HG02588 (cell line): Measurements from ENCODE around the gene DAO.
"Not testable (repeated sequence)": the region's sequence is repeated elsewhere in the genome, so short reads cannot be mapped to it uniquely, and the experiment has no call there.

Experiments
- ATAC-seq: cut with Tn5 transposase; IDR thresholded peaks from one replicate; pipeline ENCODE4 v1.9.1; 2021; ENCODE audit warnings: mild to moderate bottlenecking, moderate library complexity; ENCODE audit not compliant: unreplicated experiment

DAO gene

DNA sequence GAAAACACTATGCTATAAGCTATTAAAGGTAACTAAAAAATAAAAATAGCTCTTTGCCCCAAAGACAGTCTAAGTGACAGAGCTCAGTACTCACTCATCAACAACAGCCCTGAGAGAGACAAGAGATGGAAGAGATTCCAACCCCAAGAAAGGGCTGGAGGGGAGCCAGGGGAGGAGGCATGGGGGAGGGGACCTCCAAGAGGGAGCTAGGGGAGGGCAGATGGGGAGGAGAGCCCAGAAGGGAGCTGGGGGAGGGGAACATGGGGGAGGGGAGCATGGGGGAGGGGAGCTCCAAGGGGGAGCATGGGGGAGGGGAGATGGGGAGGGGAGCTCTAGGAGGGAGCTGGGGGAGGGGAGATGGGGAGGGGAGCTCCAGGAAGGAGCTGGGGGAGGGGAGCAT, 30.2 kb upstream of the DAO start:
- no peak for ATAC-seq

DNA sequence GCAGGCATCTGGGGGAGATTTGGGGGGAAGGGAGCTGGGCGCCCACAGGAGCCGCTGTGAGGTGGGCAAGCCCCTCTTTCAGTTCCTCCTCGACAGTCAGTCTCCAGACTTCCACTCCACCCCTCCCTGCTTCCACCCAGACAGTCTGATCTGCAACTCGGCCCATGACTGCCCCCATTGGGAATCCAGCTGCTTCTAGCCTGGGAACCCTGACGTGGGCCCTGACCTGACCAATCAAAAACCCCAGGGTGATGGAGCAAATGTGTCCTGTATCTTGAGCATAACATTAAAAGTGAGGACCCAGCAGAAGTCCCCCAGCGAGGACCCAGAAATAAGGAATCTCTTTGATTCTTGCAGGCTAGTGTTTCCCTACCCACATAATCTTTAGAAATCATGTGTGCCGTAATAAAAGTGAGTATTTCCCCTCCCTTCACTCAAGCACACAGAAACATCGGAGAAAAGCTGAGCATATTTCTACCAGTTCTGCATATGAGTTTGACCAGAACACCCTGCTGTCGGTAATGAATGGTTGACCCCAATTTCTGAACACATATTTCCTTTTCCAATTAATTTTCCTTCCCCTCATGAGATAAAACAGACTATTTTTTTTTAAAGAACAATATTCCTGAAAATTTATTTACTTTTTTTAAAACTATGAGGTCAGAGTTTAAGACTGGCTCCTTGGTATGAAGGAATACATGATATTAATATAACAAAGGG, 28.9 kb upstream of the DAO start:
- peak; percentile 56 for ATAC-seq

DNA sequence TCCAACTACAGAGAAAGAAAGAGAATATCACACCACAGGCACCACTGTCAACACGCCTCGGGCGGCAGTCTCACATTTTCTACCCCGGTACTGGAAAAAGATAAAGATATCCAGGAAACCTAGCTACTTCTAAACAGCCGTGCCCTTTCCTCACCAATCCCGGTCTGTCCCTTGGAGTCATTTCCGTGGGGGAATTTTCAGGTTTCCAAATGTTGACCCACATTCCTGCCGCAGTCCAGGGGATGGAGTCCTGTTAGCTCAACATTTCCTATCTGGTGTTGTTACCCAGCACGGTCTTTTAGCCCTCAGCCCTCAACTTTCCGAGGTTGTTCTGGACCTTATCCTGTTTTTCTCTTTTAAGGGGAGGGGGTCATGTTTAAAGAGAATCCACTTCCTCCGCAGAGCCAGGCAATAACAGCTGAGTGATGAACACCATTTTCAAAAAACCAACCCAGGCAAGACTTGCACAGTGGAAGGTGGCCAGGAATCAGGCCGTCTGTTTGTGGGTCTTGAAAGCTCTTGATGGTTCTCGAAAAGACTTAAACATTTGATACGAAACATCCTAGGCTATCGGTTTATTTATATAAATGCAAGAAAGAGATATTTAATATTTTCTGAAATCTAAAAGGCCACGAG, 27.1 kb upstream of the DAO start:
- ATAC-seq, result no peak

DNA sequence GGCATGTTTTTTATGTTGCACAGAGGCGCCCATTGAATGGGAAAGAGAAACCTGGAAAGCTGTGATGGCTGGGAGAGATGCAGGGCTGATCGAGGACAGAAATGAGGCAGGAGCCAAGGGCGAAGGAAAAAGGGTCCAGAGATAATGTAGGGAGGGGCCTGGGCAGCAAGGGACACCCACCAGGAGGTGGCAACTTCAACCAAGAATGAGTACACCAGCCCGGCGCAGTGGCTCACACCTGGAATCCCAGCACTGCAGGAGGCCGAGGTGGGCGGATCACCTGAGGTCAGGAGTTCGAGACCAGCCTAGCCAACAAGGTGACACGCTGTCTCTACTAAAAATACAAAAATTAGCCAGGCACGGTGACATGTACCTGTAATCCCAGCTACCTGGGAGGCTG, 26.5 kb upstream of the DAO start:
- ATAC-seq, result no peak

DNA sequence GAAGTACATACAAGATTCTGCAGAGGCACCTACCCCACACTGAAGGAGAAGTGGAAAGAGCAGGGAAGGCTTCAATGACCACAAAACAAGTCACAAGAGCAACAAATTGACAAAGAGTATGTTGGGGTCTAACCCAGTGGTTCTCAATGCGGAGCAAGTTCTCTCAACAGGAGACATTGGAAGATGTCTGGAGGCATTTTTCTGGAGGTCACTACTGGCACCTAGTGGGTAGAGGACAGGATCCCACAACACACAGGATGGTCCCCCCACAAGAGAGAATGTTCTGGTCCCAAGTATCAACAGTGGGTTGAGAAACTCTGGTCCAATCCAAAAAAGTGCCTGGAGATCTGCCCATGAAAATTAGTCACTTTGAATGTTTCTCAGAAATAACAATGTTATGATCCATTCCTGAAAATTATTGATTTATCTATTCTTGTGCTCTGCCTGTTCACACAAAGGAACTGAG, 25.9 kb upstream of the DAO start:
- no peak for ATAC-seq

DNA sequence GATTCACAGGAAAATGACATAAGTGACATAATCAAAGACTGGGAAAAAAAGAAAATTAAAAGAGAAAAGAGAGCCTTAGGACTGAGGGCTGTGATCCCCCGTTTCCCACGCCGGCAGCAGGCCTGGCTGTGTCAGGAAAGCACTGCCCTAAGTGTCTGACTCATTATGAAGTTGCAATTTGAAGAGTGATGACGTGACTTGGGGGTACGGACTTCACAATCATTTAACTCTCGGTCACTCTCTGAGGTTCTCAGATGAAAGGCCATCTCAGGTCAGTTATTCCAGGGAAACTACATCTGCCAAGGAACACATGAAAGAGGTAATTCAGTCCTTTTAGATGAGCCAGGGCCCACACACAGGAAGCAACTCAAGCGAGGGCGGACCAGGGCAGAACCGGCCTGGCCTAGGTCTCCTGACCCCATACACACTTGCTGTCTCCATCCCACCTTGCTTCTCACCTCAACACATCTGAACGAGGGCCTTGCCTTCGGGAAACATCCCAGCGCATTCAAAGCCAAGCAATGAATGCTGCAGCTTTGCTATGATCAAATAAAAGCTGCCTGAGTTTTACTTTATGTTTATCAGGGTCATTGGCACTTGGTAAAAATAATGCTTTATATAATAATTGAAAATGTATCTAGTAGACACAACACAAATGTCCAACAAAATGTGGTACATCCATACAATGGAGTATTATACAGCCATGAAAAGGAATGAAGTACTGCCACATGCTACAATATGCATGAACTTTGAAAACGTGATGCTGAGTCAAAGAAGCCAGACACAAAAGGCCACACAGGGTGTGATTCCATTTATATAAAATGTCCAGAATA, 25.2 kb upstream of the DAO start:
- no peak for ATAC-seq

DNA sequence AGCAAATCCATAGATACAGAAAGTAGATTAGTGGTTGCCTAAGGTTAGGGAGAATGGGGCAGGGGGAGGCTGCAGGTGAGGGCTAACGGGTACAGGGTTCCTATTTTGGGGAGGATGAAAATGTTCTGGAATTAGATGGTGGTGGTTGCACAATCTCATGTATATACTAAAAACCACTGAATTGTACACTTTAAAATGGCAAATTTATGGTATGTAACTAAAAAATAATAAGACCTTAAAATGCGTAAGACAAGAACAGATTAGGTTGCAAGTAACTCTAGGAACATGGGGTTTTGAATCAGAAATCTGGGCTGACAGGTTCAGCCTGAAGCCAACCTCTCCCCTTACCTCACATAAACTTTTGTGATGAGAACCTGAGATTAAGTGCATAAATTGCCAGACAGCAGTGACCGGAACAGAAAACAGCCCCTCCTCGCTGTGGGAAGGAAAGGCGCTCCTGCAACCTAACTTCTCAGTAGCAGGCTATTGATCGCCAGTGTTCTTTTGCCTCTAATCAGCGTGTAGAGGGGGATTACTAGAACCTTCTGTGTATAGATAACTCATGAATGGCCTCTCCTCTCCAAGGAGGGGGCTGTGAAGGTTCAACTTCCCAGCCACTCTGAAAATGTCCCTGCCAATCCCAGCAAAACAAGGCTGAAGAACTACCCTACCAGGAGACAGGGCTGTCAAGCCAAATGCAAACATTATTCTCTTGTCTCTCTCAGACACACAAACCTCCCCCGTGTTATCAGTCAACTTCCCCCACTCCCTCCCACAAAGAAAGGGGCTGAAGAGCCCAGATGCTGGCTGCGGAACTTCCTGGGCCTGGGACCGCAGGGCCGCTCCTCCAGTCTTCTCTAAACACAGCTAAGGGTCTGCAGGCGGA, 24.4 kb upstream of the DAO start:
- ATAC-seq, result no peak

DNA sequence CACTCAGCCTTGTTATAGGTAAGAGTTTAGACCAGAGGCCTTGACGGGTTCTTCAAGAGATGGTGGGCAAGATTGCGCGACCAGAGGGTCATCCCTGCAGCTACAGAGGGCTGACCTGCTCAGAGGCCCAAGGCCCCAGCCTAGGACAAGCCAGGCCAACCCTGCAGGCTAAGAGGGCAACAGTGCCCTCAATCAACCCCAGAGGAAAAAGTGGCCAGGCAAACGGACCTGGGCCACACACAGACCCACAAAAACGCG, 23.8 kb upstream of the DAO start:
- ATAC-seq, result no peak

DNA sequence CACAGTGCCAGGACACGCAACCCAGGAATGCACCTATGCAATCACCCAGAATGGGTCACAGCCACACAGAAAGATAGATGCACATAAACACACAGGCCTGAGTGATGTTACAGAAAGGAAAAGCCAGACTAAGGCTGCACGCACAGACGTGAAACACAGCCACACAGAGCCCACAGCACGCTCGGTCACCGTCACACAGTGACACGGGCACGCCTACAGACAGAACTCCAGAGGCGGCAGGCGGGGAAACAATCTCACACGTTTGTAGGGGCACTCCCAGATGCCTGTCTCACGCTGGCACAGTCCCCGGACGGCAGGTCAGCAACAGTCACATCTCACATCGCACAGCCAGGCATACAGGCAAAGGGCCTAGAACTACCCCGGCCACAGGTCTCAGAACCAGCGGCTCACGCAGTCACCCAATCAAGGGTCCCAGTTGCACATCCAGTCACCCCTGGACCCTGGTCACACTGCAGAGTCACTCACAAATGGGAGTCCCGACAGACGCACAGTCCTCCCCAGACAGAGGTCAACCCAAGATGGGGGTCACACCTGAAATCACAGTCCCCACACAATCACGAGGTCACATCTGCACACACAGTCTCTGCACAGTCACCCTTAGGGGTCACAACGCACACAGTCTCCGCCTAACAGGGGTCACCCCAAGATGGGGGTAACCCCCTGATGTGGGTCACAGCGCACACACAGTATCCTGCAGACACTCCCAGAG, 23.3 kb upstream of the DAO start:
- ATAC-seq, result peak; percentile 17

DNA sequence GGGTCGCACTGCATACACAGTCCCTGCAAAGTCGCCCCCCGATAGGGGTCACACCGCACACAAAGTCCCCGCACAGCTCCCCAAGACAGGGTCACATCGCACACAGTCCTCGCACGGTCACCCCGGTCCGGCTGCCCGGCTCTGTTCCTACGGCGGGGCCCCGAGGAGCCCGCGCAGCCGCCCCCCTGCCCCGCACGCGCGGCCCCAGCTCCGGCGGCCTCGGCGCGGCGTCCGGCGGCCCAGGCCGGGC, 22.8 kb upstream of the DAO start:
- ATAC-seq, result no peak

DNA sequence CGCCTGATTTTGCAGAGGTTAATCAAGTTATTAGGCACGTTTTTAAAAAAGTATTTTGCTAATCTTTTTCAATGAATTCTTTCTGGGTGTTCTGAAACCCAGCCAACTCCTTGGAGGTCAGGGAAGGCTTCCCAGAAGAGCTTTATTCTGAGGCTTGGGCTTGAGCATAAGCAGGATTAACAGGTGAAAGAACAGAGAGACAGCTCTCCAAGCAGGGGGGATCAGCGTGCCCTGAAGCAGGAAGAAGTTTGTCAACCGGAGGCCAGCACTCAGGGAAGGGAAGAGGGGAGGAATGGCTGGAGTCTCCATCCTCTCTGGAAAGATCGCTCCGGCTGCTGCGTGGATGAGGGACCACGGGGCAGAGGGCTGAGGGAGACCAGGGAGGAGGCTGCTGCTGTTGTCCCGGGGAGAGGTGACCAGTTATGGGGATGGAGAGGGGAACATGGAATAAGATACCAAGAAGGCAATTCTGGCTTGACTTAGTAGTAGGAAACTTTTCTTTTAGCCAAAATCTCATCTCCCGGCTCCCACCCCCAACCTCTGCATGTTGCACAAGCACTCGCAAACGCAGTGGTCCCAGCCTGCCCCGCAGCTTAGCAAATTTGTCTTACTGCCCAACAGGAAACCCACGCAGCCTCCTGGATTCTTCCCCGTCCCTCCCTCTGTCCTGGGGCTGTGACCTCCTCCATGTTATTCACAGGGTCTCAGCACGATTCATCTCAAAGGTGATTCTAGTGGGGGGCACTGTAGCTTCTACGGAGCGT, 21.4 kb upstream of the DAO start:
- no peak for ATAC-seq

DNA sequence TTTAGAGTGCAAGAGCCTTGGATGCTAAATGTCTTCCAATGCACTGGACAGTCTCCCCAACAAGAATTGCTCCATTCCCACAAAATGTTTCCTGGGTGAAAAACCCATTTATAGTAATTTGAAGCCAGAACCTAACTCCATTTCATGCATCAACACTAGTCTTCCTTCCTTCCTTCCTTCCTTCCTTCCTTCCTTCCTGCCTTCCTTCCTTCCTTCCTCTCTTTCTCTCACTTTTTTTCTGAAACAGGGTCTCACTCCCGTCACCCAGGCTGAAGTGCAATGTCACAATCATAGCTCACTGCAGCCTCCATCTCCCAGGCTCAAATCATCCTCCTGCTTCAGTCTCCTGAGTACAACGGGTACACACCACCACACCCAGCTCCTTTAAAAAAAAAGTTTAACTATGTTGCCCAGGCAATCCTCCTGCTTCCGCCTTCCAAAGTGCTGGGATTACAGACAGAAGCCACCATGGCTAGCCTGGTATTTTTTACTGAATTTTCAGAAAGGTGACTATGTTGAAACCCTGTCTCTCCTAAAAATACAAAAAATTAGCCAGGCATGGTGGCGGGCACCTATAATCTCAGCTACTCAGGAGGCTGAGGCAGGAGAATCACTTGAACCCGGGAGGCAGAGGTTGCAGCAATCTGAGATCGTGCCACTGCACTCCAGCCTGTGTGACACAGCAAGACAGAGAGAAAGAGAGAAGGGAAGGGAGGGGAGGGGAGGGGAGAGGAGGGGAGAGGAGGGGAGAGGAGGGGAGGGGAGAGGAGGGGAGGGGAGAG, 20.6 kb upstream of the DAO start:
- ATAC-seq, result not testable (repeated sequence)

DNA sequence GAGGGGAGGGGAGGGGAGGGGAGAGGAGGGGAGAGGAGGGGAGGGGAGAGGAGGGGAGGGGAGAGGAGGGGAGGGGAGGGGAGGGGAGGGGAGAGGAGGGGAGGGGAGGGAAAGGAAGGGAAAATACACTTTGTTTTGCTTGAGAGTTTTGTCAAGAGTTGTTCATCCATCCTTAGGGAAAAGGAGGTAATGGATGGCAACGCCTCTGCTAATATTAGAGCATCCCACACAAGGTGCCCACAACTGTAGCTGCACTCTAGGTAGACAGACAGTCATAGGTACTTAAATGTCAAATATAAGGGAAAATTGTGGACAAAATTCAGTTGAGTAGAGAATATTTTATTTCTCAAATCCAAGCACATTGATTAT, 20.0 kb upstream of the DAO start:
- no peak for ATAC-seq

DNA sequence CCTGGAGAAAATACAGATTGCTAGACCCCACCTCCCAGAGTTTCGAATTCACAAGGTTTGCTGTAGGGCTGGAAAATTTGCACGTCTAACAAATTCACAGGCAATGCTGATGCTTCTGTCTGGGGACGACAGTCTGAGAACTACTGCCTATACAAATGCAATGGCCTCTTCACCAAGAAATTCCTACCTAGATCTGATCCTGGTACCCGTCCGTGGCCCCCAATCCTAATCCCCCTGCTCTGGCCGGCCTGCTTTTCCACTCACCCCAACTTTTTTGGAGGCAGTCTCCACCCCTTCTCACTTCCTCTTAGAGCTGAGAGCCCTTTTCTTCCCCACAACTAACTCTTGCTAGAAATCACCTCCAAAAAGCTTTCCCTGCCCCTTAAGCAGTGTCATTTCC, 19.4 kb upstream of the DAO start:
- no peak for ATAC-seq

DNA sequence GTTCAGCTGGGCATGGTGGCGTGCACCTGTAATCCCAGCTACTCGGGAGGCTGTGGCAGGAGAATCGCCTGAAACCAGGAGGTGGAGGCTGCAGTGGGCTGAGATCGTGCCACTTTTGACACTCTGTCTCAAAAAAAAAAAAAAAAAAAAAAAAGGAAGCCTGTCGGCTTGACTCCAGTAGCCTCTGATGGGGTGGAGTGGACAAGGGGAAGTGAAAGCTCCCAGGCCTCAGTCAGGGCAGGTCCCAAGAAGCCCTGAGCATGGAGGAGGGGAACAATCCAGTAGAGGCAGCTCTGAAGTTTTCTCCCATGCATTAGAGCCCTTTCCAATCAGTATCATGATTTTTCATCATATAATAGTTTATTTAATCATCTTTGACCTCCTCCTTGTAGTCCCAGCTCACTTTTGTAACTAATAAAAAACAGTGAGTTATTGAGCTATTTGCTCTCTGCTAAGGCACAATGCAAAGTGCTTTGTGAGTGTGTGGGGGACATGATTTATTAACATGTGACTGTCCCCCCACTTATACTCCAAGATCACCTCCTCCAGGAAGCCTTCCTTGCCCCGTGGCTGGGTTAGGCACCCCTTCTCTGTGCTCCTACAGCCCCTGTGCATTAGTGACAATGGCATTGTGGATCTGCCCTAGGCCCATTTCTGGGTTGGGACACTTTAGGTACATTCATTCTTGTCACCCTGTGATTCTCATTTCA, 17.9 kb upstream of the DAO start:
- ATAC-seq, result no peak

DNA sequence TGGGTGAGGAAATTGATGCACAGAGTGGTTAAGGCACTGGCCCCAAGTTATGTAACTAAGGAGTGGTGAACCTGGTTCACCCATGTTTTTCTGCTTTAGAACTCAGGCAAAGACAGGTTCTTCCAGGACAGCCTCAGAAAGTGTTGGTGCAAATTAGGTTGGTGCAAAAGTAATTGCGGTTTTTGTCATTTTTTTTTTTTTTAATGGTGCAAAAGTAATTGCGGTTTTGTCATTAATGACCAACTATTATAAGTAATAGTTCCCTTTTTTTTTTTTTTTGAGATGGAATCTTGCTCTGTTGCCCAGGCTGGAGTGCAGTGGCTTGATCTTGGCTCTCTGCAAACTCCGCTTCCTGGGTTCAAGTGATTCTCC, 17.3 kb upstream of the DAO start:
- no peak for ATAC-seq

DNA sequence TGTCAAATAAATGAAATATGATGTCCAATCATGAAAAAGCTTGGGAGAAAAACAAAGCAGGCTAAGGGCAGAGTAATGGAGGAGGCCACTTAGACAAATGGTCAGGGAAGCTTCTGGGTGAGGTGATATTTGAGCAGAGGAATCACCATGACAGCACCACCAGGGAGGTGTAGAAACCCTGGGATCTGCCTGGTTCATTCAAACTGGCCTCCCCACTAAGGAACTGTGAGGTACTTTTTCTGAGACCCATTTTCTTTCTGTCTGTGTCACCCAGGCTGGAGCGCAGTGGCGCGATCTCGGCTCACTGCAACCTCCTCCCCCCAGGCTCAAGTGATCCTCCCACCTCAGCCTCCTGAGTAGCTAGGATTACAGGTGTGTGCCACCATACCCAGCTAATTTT, 14.7 kb upstream of the DAO start:
- no peak for ATAC-seq

DNA sequence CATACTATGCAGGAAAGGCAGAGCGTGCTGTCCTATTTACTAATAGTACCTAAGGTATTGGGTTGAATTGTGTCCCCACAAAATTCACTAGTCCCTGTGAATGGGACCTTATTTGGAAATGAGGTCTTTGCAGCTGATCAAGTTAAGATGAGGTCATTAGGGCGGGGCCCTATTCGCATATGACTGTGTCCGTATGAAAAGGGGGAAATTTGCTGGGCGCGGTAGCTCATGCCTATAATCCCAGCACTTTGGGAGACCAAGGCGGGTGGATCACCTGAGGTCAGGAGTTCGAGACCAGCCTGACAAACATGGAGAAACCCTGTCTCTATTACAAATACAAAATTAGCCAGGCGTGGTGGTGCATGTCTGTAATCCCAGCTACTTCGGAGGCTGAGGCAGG, 13.8 kb upstream of the DAO start:
- not testable (repeated sequence) for ATAC-seq

DNA sequence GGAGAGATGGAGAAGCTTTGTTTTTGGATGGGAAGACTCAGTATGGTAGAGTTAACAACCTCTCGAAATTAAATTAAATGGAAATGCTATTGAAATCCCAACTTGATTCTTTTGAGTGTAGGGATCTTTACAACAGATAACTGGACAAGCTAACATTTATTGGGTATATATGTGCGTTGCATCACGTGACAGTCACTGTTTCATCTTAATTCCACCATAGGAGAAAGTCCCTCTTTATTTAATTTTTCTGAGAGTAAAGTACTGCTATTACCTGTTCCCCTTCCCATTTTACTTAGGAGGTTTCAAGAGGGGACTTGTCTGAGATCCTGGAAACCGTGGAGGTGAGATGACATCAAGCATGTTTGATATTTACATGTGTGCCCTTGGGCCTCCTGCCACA, 11.1 kb upstream of the DAO start:
- no peak for ATAC-seq
